Measurements from ENCODE around the gene IL3RA.

DNA sequence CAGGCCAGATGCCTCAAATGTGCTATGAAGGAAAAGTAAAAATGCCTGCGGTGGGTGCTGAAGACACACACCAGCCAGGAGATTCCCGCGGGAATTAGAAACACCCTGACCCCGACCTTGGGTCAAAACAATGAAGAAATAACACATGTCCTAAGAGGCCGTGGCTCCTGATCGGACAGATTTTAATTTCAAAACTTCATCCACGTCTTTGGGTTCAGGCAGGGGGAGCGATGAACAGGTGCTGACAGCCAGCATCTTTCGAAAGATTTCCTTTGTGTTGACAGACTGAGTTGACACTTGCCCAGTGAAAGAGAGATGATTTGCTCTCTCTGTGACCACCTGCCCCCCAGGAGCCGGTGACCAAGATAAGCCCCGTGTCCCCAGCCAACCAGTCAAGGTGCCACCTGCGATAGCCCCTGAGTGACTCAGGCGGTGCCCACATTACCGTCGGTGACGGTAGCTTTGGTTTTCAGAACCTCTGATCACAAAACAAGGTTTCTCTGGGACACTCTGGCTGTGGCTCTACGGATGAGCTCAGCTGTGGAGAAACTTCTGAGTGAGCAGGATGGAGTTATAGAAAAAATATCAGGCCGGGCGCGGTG, 11.0 kb upstream of the IL3RA start:
- TF ChIP-seq, protein P1, sequence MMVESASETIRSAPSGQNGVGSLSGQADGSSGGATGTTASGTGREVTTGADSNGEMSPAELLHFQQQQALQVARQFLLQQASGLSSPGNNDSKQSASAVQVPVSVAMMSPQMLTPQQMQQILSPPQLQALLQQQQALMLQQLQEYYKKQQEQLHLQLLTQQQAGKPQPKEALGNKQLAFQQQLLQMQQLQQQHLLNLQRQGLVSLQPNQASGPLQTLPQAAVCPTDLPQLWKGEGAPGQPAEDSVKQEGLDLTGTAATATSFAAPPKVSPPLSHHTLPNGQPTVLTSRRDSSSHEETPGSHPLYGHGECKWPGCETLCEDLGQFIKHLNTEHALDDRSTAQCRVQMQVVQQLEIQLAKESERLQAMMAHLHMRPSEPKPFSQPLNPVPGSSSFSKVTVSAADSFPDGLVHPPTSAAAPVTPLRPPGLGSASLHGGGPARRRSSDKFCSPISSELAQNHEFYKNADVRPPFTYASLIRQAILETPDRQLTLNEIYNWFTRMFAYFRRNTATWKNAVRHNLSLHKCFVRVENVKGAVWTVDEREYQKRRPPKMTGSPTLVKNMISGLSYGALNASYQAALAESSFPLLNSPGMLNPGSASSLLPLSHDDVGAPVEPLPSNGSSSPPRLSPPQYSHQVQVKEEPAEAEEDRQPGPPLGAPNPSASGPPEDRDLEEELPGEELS (CRISPR knock-in tag; IDR thresholded peaks at IDR 0.05) = no peak
- TF ChIP-seq, protein P2, sequence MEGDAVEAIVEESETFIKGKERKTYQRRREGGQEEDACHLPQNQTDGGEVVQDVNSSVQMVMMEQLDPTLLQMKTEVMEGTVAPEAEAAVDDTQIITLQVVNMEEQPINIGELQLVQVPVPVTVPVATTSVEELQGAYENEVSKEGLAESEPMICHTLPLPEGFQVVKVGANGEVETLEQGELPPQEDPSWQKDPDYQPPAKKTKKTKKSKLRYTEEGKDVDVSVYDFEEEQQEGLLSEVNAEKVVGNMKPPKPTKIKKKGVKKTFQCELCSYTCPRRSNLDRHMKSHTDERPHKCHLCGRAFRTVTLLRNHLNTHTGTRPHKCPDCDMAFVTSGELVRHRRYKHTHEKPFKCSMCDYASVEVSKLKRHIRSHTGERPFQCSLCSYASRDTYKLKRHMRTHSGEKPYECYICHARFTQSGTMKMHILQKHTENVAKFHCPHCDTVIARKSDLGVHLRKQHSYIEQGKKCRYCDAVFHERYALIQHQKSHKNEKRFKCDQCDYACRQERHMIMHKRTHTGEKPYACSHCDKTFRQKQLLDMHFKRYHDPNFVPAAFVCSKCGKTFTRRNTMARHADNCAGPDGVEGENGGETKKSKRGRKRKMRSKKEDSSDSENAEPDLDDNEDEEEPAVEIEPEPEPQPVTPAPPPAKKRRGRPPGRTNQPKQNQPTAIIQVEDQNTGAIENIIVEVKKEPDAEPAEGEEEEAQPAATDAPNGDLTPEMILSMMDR (IDR thresholded peaks at IDR 0.05) = no peak
- TF ChIP-seq FOXP1 (CRISPR knock-in tag; IDR thresholded peaks at IDR 0.05; ENCODE audit: borderline replicate concordance) = no peak
- TF ChIP-seq, protein P3, sequence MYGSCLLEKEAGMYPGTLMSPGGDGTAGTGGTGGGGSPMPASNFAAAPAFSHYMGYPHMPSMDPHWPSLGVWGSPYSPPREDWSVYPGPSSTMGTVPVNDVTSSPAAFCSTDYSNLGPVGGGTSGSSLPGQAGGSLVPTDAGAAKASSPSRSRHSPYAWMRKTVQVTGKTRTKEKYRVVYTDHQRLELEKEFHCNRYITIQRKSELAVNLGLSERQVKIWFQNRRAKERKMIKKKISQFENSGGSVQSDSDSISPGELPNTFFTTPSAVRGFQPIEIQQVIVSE (CRISPR knock-in tag; IDR thresholded peaks at IDR 0.05; ENCODE audit: borderline replicate concordance) = no peak
- TF ChIP-seq MXD4 (CRISPR knock-in tag; IDR thresholded peaks at IDR 0.05; ENCODE audit: borderline replicate concordance) = no peak
- no peak for TF ChIP-seq SMAD4 (CRISPR knock-in tag; IDR thresholded peaks at IDR 0.05)
